ENCODE measurements around the gene KRTAP5-2. TPM values are rescaled to one million over a fixed set of nuclear protein-coding genes. Genes with fewer than 3 reads are reported as not detected.
A peak's percentile ranks its signal among the peaks of the same experiment; 100 is the strongest.

KRTAP5-2 gene
- total RNA-seq, 1 donor from 2014 or later = 3.1 TPM

DNA sequence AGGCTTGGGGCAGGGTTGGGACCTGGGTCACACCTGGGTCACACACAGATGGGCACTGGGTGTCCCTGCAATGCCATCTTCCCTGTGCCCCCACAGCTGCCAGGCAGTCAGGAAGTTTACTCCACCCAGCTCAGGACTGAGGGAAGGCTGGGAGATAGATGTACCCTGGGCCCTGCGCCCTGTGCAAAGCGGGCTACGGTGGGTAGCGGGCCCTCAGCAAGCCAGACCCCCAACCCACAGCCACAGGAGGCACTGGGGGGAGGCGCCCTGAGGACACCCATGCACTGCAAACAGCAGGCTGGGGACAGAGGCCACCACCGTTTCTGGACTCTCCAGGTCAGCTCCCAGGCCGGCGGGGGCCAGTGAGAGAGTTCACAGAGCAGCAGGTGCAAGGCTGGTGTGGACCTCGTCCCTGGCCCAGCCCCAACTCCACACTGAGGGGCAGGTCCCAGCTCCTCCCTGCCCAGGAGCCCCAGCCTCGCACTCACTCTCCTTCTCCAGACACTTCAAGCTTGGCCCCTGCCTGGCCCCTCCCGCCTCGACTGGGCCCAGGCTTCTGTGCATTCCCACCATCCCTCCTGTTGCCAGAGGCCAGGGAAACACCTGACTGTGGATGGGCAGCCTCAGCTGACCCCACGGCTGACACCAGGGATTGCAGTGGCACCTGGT, 30.9 kb downstream of the KRTAP5-2 start:
- DNase-seq = no peak

DNA sequence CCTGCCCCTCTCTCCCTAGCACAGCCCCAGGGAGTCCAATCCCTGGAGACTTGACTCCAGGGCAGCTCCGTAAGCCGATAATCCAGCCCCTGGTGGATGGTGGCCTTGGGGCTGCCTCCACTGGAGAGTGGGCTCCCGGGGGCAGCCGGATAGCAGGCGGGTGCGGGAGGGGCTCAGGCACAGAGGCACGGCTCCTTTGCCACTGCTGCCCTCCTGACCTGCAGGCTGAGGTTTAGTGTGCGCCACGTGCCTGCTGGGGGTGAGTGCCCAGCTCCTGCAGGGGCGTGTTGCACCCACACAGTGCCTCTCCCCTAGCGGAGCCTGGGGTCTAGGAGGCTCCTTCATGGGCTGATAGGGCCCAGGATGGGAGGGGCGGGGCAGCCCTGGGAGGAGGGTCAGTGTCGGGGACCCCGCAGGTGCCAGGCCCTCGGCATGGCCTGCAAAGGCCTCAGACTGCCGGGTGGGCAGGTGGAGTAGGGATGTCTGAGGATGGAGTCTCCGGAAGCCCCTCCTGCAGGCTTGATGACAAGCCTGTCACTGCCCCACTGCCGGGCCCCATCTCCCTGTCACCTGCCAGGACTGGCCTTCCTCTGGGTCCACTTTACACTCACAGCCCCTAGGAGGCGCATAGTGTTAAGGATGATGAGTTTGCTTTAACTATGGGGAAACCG, 31.6 kb downstream of the KRTAP5-2 start:
- no peak for DNase-seq

DNA sequence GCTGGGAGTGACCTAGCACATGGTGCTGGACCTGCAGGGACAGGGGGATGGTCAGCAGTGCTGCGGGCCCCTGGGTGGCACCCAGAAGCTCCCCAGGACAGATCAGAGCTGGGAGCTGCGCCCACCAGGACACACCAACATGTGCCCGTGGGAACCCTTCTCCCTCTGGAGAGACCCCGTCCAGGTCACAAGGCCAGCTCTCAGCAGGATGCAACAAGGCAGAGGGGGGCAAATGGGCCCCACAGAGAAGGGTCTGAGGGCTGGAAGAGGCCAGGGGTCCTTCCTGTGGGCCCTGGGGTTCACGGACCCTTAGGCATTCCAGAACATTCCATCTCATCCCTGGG, 32.2 kb downstream of the KRTAP5-2 start:
- DNase-seq = no peak

DNA sequence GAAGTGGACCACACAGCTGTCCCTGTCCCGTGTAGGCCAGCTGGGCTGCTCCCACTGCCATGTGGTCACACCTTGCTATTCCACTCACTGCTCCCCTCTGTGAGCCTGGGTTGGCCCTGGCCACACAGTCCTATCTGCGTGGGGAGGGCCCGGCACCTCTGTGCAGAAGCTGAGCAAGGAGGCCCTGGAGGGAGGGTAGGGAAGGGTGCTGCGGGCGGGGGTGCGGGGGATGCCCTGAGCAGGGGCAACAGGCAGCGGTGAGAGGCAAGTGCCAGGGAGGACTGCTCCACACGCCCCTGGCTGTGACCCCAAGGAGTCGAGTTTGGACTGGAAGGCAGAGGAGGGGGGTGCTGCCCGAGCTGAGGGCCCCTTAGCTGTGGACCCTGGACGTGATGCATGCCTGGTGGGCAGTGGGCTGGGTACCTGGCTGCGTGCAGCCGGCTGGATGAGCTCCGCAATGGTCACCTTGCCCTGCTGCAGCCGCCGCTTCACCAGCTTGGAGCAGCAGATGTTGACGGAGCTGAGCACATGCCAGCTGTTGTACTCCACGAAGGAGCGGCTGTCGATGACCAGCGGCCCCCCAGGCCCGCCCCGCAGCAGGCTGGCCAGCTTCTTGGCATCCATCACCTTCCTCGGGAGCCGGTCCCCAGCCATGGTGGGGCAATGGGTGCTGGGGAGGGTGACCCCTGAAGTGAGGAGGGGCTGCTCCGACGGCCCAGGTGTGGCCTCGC, 32.8 kb downstream of the KRTAP5-2 start:
- no peak for DNase-seq

DNA sequence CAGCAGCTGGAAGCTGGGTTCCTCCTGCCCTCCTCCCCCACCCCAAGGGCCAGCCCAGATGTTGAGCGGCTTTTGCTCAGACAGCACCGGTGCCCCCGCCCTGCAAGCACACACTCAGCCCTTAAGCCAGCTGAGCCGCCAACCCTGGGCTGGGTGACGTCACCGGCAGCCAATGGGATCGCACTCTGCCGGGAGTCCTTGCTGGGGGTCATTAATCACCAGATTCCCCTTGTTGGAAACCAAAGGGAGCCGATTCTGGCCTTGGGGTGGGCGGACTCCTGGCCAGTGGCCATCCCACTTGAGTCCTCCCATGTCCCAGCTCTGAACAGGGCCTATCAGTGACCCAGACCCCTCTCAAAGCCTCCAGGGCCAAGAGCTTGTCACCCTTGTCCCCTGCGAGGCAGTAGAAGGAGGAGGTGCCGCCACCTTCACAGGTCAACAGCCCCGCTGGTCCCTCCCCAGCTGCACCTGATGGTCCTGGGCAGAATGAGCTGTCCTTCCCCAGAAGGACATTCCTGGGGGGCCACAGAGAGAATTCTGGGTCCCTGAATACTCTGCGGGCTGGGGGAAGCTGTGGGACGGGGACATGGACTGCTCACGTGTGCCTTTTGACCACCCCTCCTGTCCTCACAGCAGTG, 33.4 kb downstream of the KRTAP5-2 start:
- peak; percentile 34 for DNase-seq

DNA sequence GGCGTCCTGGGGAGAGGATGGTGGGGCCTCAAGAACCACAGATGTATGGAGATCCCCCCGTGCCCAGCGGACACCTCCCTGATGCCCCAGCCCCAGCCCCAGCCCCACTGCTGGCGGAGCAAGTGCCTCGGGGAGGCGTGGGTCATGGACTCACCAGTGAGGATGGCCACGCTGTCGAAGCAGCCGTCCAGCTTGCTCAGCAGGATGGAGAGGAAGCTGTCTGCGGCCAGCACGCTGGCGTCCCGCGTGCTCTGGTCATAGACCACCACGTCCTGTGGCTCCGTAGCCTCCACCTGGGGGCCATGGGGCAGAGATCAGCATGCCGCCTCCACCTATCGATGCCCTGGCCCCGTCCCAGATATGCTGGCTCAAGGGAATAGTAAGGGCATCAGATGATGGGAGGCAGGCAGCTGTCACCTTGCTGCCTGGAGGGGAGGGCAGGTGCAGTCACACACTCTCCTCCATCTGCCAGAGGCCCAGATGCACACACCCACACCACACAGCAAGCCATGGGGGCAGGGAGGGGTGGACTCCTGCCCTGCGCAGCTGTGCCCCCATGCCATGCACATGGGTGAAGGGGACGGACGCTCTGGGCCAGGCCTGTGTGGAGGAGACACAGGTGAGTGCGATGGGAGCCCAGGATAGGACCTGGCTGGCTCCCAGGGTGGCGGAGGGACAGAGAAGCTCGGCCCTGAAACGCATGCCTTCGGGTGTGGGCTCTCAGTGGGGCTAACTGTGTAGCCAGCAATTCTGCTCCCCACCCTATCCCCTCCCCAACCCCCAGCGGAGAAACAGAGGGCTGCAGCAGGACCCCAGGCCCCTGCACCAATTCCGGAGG, 34.2 kb downstream of the KRTAP5-2 start:
- no peak for DNase-seq

DNA sequence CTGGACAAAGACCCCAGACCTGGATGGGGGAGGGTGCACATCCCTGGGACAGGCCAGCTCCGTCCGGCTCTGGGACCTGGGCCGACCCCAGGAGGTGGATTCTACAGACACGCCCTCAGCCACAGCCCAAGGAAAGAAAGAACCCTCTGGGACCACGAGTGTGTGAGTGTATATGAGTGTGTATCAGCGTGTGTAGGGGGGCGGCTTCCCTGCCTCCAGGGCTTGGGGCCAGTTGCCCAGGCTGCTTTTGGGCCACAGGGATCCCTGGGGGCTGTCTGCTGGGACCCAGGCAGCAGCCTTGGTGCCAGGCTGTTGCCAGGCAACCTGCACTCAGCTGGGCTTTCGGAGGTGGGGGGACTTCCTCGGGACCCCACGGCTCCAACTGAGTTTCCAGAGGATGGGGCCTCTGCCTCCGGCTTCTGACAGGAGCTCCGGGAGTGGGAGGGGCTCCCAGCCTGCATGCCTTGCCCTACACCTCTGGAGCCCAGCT, 34.9 kb downstream of the KRTAP5-2 start:
- no peak for DNase-seq

DNA sequence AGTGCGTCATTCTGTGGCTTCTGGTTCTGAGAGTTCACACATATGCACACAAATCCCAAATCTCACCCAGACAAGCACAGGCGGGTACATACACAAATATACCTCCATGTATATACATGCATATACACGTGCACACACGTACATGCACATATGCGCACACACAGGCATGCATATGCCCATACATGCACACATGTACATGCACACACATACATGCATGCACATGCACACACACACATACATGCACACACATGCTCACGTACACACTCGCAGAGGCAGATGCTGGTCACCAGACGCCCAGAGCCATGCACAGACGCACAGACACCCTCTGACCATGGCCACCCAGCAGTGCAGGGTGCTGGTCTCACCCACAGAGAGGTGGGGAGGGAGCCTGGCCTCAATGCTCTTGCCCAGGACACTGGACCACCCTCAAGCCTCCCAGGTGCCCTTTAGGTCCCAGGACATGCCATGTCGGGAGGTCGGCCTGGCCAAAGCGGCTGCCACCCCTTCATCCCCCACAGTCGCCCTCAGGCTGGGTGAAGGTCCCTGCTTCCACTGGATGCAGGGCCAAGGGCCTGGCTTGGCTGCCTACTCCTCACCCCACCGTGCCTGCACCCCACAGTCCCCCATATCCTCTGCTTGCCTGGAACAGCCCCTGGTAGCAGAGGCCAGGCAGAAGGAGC, 35.5 kb downstream of the KRTAP5-2 start:
- no peak for DNase-seq

DNA sequence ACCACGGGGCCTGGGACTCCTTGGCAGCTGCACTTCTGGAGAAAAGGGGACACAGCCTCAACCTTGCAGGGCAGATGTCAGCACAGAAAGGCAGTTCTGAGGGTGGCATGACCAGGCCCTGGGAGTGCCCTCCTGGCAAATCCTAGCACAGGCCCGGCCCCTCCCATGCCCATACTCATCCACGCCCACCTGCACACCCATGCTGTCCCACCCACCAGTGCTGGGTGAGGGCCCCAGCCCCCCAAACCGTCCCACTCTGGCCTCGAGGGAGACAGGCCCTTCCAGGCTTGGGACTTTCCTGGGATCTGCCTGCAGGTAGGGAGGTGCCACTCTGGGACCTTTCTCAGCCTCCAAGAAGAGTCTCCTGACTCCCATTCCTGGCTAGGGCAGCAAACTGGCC, 36.1 kb downstream of the KRTAP5-2 start:
- DNase-seq = no peak

DNA sequence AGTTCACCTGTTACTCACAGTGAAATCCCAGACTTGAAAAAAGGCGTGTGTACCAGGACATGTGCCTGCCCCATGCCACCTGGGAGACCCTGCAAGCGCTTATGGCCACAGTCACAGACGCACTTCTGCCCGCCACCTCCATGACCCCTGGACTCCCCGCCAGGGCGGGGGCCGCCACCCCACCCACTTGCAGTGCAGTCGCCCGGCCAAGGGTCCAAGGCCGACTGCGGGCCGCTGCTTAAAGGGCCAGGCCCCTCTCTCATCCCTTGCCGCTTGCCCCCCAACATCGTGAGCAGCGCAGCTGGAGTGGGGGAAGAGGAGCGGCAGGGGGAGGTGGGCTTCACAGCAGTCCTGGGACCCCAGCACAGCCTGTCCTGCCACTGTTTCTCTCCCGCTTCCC, 36.8 kb downstream of the KRTAP5-2 start:
- no peak for DNase-seq

DNA sequence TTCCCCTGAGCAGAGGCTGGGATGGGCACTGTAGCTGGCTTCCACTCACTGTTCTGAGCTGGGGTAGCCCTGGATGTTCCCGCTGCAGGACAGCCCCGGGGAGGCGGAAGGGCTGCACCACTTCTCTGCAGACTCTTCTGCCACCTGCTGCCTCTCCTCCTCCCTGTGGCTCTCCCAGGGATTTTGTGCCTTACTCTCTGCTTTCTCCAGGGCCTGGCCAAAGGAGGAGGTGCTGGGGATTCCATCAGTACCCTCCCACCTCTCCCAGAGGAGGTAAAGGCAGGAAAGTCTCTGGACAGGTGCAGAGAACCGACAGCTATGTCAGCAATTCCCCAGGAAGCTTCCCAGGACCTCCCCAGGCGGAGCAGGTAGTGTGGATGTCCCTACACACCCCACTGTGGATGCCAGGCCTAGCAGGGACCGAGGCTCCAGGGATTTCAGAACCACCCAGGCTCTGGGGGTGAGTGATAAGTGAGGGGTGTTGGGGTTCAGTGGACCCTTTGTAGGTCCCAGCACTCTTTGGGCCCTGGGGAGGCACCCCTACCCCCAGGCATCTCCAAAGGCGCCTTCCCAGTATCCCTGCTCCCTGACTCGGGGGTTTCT, 37.3 kb downstream of the KRTAP5-2 start:
- DNase-seq = no peak

DNA sequence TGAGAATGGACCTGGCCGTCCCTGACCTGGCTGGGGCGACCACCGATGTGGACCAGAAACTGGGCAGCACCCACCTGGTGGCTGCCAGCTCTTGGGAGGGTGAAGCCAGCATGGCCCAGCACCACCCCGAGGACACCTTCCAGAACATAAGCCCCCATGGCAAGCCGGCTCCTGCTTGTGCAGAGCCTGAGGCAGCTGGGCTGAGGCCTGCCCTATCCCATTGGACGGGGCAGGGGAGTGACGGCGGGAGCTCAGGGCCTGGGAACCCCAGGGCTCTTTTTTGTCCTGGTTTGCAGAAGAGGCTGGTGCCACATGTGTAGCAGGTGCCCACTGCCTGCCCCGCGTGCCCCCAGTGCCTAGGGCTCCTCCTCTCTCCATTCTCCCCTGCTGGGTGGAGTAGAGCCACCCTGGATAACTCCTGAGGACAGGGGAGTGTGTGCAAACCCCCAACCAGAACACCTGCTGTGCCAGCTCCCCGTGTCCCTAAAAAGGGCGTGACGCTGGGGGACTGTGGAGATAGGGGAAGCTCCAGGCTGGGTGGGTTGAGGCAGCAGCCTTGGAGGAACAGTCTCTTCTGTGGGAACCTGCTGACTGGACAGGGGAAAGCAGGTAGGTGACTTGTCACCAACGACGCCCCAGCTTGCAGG, 38.0 kb downstream of the KRTAP5-2 start:
- no peak for DNase-seq

DNA sequence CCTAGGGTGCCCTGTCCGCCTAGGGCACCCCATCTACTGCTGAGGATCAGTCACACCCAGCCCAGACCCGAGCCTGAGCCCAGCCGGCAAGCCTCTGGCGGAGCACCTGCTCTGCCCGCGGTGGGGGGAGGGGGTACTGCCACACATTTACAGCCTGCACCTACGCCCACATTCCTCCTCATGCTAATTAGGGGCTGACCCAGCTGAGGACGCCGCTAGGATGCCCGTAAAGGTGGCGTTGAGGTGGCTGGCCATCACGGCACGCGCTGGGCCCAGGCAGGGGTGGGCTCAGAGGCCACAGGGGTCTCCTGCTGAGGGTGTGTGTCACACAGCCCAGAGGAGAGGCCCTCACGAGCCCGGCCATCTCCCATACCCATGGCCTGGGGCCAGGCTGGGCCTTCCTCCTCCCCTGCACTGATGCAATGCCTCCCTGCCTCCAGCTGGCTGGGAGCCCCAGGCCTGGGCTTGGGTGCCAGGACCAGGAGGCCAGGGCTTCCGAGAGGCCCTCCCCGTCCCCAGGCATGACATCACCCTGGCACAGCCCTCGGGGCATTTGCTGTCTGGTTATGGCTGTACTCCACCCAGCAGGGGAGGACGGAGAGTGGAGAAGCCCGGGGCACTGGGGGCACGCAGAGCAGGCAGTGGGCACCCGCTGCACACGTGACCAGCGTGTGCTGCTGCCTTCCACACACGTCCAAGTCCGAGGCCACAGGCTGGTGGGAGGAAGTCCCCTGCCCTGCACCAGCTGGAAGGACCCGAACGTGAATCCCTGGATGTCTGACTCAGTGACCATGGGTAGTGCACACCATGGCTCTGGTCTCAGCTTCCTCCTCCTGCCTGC, 38.8 kb downstream of the KRTAP5-2 start:
- peak; percentile 14 for DNase-seq

DNA sequence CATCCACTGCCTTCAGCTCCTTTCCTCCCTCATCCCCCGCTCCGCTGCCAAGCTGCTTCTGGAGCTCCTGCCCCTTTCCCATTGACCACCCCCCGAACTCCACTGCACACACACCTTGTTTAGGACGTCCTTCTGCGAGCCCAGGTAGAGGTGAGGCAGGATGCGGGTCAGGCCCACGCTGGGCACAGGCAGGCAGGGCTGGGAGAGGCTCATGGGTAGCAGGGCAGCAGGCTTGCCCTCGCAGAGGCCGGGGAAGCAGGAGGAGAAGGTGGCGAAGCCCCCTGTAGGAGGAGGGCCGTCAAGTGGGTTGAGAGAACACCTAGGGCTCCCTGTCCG, 39.4 kb downstream of the KRTAP5-2 start:
- no peak for DNase-seq

DNA sequence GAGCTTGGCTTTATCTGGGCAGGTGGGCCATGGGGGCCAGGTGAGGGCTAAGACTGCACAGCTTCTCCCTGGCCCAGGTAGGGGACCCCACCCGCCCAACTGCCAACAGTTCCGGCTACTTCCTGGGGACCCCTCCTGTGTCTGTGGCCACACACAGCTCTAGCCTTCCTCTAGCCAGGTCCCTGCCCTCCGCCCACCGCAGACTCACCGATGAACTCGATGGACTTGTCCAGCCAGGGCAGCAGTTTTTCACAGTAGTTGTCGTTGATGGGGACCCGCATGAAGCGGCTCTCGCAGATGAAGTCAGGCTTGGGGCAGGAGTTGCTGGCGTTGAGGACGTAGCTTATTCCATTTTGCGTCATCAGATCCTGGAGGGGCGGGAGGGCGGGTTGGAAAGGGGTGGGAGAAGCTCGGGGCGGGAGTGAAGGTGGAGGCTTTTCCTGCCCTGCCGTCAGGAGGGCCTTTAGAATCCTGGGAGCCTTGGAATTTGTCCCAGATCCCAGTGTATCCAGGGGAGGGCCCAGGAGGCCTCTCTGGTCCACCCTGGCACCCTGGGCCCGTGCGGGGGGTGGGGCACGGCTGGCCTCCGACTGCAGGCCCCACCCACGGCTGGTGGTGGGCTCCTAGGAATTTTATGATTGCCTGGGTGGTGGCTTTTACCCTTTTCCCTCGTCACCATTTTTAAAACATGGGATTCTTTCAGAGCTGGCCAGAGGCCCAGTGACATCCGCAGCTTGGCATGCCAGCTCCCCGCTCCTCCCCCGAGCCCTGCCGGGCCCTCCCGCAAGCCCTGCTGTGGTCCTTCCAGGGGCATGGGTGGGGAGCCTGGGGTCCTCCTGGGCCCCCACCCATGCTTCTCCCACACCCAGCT, 40.0 kb downstream of the KRTAP5-2 start:
- DNase-seq = peak; percentile 42

DNA sequence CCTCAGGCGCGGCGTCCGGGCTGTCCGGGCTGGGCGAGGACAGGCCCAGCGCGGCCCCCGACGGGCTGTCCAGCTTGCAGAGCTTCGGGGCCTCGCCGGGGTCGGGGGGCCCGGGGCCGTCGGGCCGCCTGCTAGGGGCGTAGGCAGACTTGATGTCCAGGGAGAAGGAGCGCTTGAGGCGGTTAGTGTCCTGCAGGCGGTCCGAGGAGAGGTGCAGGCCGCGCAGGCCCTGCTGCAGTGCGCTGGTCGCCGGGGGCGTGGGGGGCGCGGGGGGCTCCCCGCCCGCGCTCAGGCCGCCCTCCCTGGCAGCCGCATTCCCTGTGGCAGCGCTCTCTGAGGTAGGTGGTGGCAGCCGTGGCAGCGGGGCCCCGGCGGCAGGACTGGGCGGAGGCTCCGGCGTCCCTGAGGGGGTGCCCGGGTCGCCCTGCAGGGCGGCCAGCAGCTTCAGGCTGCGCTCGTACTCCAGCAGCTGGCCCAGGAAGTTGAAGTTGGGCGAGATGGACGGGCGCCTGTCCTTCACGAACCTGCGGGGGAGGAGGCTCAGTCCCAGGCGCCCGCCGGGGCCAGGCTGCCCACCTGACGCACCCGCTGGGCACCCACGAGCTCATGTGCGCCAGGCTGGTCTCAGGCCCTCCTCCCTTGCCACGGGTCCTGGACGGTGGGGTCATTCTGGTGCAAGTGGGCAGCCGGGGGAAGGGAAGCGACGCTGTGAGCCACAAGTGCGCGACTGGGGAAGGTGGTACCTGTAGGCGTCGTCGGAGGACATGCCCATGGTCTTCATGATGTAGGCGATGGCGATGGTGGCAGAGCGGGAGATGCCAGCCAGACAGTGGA, 40.8 kb downstream of the KRTAP5-2 start:
- DNase-seq = no peak

DNA sequence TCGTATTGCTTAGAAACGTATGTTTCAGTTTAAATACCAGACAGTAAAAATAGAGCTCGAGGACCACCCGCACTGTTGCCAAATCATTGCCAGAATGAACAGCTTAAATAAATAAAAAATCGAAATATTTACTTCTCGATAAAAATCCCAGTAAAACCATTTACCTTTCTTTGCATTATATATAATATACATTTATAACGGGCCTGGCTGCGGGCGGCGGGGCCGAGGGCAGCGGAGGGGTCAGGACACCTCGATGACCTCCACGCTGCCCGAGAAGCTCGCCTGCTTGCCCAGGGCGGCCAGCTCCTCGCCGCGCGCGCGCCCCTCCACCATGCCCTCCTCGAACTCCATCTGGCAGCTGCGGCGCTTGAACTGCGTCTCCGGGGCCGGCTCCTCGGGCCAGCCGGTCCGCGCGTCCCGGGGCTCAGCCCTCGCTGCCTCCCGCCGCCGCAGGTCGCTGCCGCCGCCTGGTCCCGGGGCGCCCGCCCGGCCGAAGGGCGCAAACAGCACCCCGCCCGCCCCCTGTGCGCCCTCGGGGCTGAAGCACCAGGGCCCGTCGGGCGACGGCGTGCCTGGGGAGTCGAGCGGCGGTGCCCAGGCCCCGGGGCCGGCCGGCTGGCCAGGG, 41.7 kb downstream of the KRTAP5-2 start:
- no peak for DNase-seq
